Measurements from ENCODE around the gene UBA3.
A peak's percentile ranks its signal among the peaks of the same experiment; 100 is the strongest.

UBA3 gene

DNA sequence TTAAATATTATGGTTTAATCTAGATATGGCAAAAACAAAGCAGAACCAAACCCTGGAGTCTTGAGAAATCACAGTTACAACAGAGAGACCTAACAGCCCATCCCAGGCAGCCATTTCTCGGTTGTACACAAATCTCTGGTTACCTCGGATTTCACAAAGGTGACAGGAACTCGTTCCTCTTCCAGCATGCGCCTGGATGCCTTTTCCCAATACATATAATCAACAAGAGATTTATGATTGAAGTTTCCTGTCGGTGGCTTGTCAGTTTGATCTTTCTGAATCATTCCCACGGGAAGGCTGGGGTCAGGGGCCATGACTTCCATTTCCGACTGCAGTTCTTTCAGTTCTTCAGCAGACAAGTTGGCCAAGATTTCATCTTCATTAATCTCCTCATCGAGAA, 41.8 kb upstream of the UBA3 start:
- no peak overlapping the region for H3K4me3 ChIP-seq (ENCODE audit: low read depth, low read length)
- in situ Hi-C loops (cut with HindIII; ENCODE audit: low sequenced_read_pairs), result no loop called here
- TF ChIP-seq, protein P1, sequence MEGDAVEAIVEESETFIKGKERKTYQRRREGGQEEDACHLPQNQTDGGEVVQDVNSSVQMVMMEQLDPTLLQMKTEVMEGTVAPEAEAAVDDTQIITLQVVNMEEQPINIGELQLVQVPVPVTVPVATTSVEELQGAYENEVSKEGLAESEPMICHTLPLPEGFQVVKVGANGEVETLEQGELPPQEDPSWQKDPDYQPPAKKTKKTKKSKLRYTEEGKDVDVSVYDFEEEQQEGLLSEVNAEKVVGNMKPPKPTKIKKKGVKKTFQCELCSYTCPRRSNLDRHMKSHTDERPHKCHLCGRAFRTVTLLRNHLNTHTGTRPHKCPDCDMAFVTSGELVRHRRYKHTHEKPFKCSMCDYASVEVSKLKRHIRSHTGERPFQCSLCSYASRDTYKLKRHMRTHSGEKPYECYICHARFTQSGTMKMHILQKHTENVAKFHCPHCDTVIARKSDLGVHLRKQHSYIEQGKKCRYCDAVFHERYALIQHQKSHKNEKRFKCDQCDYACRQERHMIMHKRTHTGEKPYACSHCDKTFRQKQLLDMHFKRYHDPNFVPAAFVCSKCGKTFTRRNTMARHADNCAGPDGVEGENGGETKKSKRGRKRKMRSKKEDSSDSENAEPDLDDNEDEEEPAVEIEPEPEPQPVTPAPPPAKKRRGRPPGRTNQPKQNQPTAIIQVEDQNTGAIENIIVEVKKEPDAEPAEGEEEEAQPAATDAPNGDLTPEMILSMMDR (IDR thresholded peaks at IDR 0.05; ENCODE audit: low read depth, low read length), result no peak
- DNase-seq (ENCODE audit: low read depth, low spot score), result no peak

DNA sequence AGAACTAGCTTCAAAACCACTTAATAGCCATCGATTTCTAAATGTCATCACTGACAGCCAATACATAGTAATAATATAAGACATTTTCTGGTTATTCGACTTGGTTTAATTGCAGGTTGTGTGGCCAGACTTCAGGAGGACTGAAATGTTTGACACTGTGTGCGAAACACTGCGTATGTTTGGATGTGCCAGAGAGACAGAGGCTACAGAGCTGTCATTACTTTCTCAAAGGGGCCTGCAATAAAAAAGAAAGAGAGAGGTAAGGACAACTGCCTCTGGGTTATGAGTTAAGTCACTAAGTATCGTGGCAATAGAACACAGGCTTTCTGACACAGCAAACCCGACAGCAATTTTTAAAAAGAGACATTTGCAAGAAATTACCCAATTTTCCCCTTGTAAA, 41.3 kb upstream of the UBA3 start:
- no peak for DNase-seq (ENCODE audit: low read depth, low spot score)
- TF ChIP-seq, protein P1 (IDR thresholded peaks at IDR 0.05; ENCODE audit: low read depth, low read length), result no peak
- no peak overlapping the region for H3K4me3 ChIP-seq (ENCODE audit: low read depth, low read length)
- in situ Hi-C loops (cut with HindIII; ENCODE audit: low sequenced_read_pairs), result no loop called here

DNA sequence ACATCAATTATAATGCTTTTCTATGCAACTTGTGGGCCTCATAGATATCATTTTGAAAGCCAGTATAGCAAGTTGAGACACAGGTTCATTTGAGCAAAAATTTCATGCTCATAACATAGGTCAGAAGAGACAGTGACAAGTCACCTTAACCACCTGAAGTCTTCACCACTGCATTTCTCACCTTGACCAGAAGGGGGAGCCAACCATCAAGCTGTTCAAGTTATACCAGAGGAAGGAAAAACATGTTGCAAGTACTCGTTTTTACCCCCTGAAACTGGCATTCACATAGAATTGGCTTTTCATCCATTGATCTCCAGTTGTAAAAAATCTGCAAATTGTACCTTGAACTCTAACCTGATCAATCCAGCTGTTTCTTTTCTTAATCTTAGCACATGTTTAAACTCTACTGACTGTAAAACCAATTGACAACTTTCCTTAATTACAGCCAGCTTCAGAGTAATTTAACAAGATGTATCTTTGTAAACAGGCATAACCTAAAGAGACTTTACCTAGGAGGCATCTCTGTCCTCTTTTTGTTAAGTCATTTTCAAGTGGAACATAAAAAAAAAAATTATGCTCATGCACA, 40.8 kb upstream of the UBA3 start:
- TF ChIP-seq, protein P1 (IDR thresholded peaks at IDR 0.05; ENCODE audit: low read depth, low read length), result peak; percentile 96
- DNase-seq (ENCODE audit: low read depth, low spot score), result peak; percentile 76
- no peak overlapping the region for H3K4me3 ChIP-seq (ENCODE audit: low read depth, low read length)
- in situ Hi-C loops (cut with HindIII; ENCODE audit: low sequenced_read_pairs), result no loop called here

DNA sequence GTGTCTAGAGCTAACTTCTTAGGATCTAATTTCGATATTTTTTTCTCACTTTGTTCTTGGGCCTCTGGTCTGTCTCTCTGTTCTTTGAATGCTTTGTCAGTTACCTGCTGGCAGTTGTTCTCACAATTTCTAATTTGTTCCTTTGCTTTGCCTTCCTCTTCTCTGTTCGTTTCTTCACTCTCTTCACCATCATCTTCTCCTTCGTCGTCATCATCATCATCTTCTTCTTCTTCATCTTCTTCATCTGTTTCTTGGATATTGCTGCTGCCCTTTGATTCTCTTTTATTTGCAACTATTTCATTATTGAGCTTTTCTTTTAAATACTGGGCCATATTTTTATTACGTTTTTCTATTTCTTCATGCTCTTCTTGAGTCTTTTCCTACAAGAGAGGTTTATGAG, 39.5 kb upstream of the UBA3 start:
- no peak overlapping the region for H3K4me3 ChIP-seq (ENCODE audit: low read depth, low read length)
- no peak for DNase-seq (ENCODE audit: low read depth, low spot score)
- TF ChIP-seq, protein P1 (IDR thresholded peaks at IDR 0.05; ENCODE audit: low read depth, low read length), result no peak
- in situ Hi-C loops (cut with HindIII; ENCODE audit: low sequenced_read_pairs), result no loop called here

DNA sequence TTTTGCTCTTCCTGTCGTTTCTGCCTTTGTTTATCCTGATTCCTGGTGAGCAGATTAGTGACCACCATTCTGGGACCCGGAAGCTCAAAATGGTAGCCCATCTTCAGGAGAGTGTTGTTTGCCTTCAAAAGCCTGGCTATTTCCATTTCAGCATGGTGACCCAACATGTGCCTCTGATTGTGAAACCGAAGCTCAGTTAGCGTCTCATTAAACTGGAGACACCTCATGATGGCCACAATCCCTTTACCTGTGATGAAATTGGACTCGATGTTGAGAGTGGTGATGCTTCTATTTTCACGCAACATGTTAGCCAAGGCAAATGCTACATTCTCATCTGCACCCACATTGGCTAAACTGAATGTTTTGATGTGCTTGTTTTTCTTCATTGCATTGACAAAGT, 39.0 kb upstream of the UBA3 start:
- H3K4me3 ChIP-seq (ENCODE audit: low read depth, low read length), result no peak overlapping the region
- no peak for DNase-seq (ENCODE audit: low read depth, low spot score)
- in situ Hi-C loops (cut with HindIII; ENCODE audit: low sequenced_read_pairs), result no loop called here
- TF ChIP-seq, protein P1 (IDR thresholded peaks at IDR 0.05; ENCODE audit: low read depth, low read length), result no peak

DNA sequence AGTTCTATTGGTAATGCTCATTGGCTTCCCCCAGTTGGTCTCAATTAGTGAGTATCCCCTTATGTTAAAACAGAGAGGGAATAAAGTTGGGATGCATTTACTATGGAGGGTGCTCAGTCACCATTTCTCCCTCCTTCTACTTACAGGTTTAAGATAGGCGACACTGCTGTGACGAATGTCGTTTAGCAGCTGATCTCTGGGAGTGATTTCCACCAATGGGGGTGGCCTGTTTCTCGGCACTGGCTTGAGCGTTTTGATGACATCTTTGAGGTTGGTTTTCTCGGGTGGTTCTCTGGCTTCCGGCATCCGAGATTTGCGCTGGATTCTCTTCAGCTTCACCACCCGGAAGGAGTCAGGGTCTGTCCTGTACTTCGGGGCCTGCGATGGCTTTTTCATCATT, 38.4 kb upstream of the UBA3 start:
- no peak for DNase-seq (ENCODE audit: low read depth, low spot score)
- in situ Hi-C loops (cut with HindIII; ENCODE audit: low sequenced_read_pairs), result no loop called here
- TF ChIP-seq, protein P1 (IDR thresholded peaks at IDR 0.05; ENCODE audit: low read depth, low read length), result no peak
- no peak overlapping the region for H3K4me3 ChIP-seq (ENCODE audit: low read depth, low read length)

DNA sequence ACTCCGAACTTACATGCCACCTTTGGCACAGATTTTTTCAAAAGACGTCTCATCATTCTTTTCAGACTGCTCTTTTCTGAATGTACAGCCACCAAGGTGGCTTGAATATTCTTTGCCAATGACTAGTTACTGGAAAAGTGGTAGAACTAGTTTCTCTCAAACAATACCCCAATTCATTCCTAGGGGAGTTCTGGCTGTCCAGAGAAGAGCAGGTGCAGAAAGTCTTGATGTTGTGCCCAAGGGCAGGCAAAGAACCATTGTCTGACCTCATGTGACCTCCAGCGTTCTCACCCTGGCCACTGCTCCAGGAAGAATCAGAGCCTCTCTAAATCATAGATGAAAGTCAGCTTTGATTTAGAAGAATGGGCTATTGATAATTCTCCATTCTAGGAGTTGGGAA, 36.7 kb upstream of the UBA3 start:
- in situ Hi-C loops (cut with HindIII; ENCODE audit: low sequenced_read_pairs), result no loop called here
- TF ChIP-seq, protein P1 (IDR thresholded peaks at IDR 0.05; ENCODE audit: low read depth, low read length), result no peak
- DNase-seq (ENCODE audit: low read depth, low spot score), result no peak
- H3K4me3 ChIP-seq (ENCODE audit: low read depth, low read length), result no peak overlapping the region

Measured in astrocyte of the spinal cord (primary cell).